Right atrium auricular region (tissue), 2 donors: ENCODE data around the gene SAMD4B. TPM values are rescaled to one million over a fixed set of nuclear protein-coding genes. Genes with fewer than 3 reads are reported as not detected.
A peak's percentile ranks its signal among the peaks of the same experiment; 100 is the strongest.

Source experiments
- DNase-seq: peaks from one replicate; pipeline ENCODE4 v3.0.0-alpha.2; 2019; ENCODE audit warnings: low spot score
- H3K27ac ChIP-seq, 2 donors: fragments of 200-600 bp; sonication (generic); 1 replicate in 1 of 2; 2 replicates in 1 of 2; pipeline ENCODE4 v1.5.1; 2016 to 2019
- H3K27me3 ChIP-seq, 2 donors: fragments of 200-600 bp; sonication (generic); one replicate each; pipeline versions ENCODE4 v1.5.1 to v1.6.0; 2017 to 2019
- H3K36me3 ChIP-seq: fragments of 200-600 bp; sonication (generic); one replicate; pipeline ENCODE4 v1.5.1; 2016
- H3K4me1 ChIP-seq, 2 donors: fragments of 200-600 bp; sonication (generic); one replicate each; pipeline versions ENCODE4 v1.5.1 to v1.6.0; 2017 to 2019
- H3K4me3 ChIP-seq, 2 donors: fragments of 200-600 bp; sonication (generic); 1 replicate in 1 of 2; 2 replicates in 1 of 2; pipeline ENCODE4 v1.5.1; 2017 to 2019; ENCODE audit warnings: mild to moderate bottlenecking in 1 of 2, moderate library complexity in 1 of 2
- H3K9me3 ChIP-seq, 2 donors: fragments of 200-600 bp; sonication (generic); one replicate each; pipeline ENCODE4 v1.5.1; 2019
- CTCF ChIP-seq, 2 donors: fragments of 200-600 bp; sonication (generic); IDR thresholded peaks; one replicate each; pipeline ENCODE4 v1.5.1; 2019; ENCODE audit warnings: antibody characterized with exemption in 2 of 2
- total RNA-seq, 2 donors: library from RNA; depleted of rRNA; stranded (reverse); fragments of >200 nt; gene quantifications; one replicate each; pipeline ENCODE4 v1.1.0, GENCODE V29; 2016

The SAMD4B gene
- total RNA-seq, 2 donors from 2014 or later, result 48.5 to 97.6 TPM

DNA sequence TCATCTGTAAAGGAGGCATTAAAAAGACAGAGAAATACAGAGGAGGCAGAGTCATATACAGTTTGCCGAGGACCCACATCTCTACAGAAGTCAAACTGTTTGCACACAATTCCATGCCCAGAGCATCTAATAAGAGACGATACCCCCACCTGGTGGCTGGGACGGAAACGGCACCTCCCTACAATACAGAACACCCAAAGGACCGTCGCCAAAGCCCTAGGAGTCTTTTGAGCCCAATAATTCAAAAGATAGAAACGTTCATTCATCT is 69.5 kb downstream of the SAMD4B start:
- H3K4me1 ChIP-seq, result peaks cover 0 to 42% of the 10 kb centered on the region in 2 donors
- H3K4me3 ChIP-seq, result peak overlapping the region in 1 of 2 donors; percentile 86
- H3K36me3 ChIP-seq, result peaks cover 27% of the 10 kb centered on the region
- DNase-seq, result peak; percentile 97
- peak overlapping the region; percentile 99 to 100 for H3K27ac ChIP-seq
- no peaks in the 10 kb centered on the region for H3K9me3 ChIP-seq
- TF ChIP-seq CTCF (IDR thresholded peaks at IDR 0.05), result peak; percentile 93 to 95
- H3K27me3 ChIP-seq, result no peaks in the 10 kb centered on the region

GRCh38 chr19:39412100-39412866 is 70.1 kb downstream of the SAMD4B start, which contains the start of gene PLEKHG2:
PLEKHG2 (plus strand) TSS chr19:39412669; CDS start chr19:39414087, 1,418 bp downstream.
- Histone ChIP-seq H3K27ac (peak within 1 kb of the TSS; percentile 99 to 100), H3K4me3 (peak within 1 kb of the TSS; percentile 86 to 91), H3K27me3 (no peaks in the 10 kb centered on the region), H3K9me3 (no peaks in the 10 kb centered on the region), H3K36me3 (peaks cover 28% of the 10 kb centered on the region), H3K4me1 (peaks cover 0 to 42% of the 10 kb centered on the region in 2 donors)
- TF ChIP-seq CTCF (IDR thresholded peaks at IDR 0.05), result peak; percentile 84 to 90
- DNase-seq, result peak; percentile 100

- H3K36me3 ChIP-seq, result peaks cover 28% of the 10 kb centered on the region
- H3K4me3 ChIP-seq, result peak overlapping the region; percentile 86 to 91
- DNase-seq, result no peak
- TF ChIP-seq CTCF (IDR thresholded peaks at IDR 0.05), result peak; percentile 7 to 20
- H3K4me1 ChIP-seq, result peaks cover 0 to 42% of the 10 kb centered on the region in 2 donors
- H3K27me3 ChIP-seq, result no peaks in the 10 kb centered on the region
- H3K9me3 ChIP-seq, result no peaks in the 10 kb centered on the region
- peak overlapping the region; percentile 99 to 100 for H3K27ac ChIP-seq
Observed at GRCh38 chr19:39412867-39413271, 70.6 kb downstream of the SAMD4B start.

DNA sequence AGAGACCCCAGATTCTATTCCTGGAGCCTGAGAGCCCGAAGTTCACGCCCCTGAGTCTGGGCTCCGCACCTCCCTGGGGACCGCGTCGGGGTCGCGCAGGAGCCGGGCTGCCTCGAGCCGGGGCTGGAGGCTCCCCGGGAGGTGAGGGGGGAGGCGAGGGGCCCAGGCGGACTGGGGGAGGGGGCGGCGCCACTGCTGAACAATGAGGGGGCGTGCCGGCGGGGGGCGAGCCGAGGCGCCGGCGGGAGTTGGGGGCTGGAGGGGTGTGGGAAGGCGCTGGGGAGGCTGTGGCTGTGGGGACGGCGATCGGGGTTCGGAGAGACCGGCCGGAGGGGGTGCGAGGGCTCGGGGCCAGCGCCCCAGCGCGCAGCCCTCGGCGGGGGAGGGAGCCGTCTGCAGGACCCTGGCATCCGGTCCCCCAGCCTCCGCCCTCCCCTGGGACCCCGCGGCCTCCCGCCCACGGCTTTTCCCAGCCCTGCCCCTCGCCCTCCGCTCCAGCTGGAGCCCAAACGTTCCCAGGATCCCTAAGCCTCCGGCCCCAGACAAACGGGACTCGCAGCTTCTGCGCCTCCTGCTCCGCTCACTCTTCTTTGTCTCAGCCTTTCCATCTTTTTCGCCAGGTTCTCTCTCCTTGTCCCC is 71.2 kb downstream of the SAMD4B start:
- H3K4me1 ChIP-seq, result peaks cover 0 to 42% of the 10 kb centered on the region in 2 donors
- peaks cover 28% of the 10 kb centered on the region for H3K36me3 ChIP-seq
- H3K27me3 ChIP-seq, result no peaks in the 10 kb centered on the region
- peak overlapping the region; percentile 86 to 91 for H3K4me3 ChIP-seq
- DNase-seq, result no peak
- peak overlapping the region; percentile 99 to 100 for H3K27ac ChIP-seq
- no peaks in the 10 kb centered on the region for H3K9me3 ChIP-seq
- no peak for TF ChIP-seq CTCF (IDR thresholded peaks at IDR 0.05)

- Histone ChIP-seq H3K4me3 (peak overlapping the region; percentile 86 to 91), H3K36me3 (peaks cover 28% of the 10 kb centered on the region), H3K27me3 (no peaks in the 10 kb centered on the region), H3K9me3 (no peaks in the 10 kb centered on the region), H3K27ac (peak overlapping the region; percentile 99 to 100), H3K4me1 (peaks cover 0 to 42% of the 10 kb centered on the region in 2 donors)
- TF ChIP-seq CTCF (IDR thresholded peaks at IDR 0.05), result no peak
- DNase-seq, result no peak
Observed at GRCh38 chr19:39413911-39414608, 71.8 kb downstream of the SAMD4B start.
